Glomerular visceral epithelial cell (primary cell): Measurements from ENCODE around the gene PFKM.

Experiments used
- DNase-seq: peaks from one replicate; pipeline ENCODE4 v3.0.0-alpha.2; 2016; ENCODE audit errors: extremely low spot score

Gene PFKM

GRCh38 chr12:48119078-48119833 lies at the start of gene PFKM:
Gene PFKM (plus strand): TSS chr12:48119364. CDS start chr12:48122775, 3,411 bp downstream.
- peak; percentile 87 for DNase-seq

DNA sequence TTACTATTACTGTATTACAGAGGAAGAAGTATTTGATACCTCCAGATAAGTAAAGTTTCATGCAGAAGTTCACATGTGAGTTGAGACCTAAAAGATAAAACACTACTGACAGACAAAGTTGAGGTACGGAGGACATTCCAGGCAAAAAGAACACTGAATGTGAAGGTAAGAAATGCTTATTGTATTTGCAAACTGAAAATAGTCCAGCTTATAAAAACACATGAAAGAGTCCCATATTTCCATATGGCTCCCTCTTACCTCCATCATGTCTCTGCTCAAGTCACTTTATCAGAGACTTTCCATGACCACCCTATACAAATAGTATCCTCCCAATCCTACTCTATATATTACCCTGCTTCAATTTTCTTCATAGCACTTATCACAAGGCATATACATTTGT lies 49.1 kb upstream of the PFKM start:
- no peak for DNase-seq

DNA sequence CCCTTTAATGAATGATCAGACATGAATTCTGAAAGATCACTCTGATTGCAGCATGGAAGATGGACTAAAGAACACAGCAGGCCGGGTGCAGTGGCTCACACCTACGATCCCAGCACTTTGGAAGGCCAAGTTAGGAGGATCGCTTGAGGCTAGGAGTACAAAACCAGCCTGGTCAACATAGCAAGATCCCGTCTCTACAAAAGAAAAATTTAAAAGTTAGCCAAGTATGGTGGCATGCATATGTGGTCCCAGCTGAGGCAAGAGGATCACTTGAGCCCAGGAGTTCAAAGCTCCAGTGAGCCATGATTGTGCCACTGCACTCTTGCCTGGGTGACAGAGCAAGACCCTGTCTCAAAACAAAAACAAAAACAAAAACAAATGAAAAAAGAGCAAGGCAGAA lies 48.4 kb upstream of the PFKM start:
- no peak for DNase-seq

DNA sequence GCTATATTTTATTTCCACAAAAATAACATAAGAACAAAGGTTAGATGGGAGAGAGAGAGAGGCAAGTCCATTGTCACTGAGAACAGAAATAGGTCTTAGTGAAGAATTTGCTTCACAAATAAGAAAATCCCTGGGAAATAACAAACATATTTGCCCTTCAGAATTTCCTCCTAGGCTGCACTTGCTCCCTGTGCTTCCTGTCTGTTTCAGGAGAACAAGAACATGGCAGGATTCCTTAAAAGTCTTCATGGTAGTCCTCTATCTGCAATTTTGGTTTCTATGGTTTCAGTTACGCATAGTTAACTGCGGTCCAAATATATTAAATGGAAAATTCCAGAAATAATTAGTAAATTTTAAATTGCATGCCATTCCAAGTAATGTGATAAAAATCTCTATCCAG lies 47.4 kb upstream of the PFKM start:
- no peak for DNase-seq

GRCh38 chr12:48072266-48072665 lies 46.9 kb upstream of the PFKM start:
- DNase-seq = no peak

GRCh38 chr12:48074266-48074665 lies 44.9 kb upstream of the PFKM start:
- no peak for DNase-seq

GRCh38 chr12:48075832-48076231 lies 43.3 kb upstream of the PFKM start:
- no peak for DNase-seq

DNA sequence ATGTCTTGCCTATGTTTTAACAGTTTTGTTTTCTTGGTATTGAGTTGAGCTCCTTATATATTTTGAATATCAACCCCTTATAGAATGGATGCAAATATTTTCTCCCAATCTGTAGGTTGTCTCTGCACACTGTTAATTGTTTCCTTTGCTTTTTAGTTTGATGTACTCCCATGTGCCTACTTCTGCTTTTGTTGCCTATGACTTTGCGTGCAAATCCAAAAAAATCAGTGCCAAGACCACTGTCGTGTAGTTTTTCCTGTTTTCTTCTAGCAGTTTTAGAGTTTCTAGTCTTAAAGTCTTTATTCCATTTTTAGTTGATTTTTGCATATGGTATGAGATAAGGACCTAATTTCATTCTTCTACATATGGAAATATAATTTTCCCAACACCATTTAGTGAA lies 42.1 kb upstream of the PFKM start:
- DNase-seq = no peak

- DNase-seq = no peak
Measured at GRCh38 chr12:48078901-48079300, 40.3 kb upstream of the PFKM start.

GRCh38 chr12:48080285-48080684 lies 38.9 kb upstream of the PFKM start:
- DNase-seq = no peak

DNA sequence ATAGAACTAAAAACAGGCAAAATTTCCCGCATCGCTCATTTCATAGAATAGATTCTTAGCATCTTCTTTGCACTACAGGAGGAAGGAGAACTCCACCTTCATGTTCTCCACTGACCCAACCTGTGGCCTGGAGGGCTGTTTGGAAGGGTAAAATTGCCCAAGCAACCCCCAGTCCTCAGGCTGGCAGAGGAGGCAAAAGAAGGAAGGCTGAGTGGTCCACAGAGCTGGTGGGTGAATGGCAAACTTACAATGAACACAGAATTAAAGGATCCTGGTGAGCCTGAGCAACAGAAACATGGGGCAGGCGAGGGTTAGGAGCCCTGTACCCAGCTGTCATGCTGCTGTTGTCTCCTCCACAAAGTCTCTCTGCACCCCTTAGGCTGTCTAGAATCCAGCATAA lies 38.3 kb upstream of the PFKM start:
- DNase-seq = no peak

GRCh38 chr12:48084066-48084465 lies 35.1 kb upstream of the PFKM start:
- DNase-seq = no peak

DNA sequence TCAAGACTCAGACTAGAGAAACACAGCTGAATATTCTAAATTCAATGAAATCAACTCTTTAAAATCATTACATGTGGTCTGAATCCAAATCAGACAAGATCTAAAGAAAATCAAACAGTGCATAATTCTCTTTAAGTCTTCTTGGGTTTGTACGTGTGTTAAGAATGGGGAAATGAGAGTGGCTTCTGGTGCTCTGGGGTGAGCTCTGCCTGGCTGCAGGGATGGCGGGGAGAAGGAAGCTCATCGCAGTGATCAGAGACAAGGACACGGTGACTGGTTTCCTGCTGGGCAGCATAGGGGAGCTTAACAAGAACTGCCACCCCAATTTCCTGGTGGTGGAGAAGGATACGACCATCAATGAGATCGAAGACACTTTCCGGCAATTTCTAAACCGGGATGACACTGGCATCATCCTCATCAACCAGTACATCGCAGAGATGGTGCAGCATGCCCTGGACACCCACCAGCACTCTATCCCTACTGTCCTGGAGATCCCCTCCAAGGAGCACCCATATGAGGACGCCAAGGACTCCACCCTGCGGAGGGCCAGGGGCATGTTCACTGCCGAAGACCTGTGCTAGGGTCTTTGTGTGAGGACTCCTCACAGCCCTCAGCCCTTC lies 34.2 kb upstream of the PFKM start:
- DNase-seq = no peak

GRCh38 chr12:48086327-48086726 lies 32.8 kb upstream of the PFKM start:
- no peak for DNase-seq

DNA sequence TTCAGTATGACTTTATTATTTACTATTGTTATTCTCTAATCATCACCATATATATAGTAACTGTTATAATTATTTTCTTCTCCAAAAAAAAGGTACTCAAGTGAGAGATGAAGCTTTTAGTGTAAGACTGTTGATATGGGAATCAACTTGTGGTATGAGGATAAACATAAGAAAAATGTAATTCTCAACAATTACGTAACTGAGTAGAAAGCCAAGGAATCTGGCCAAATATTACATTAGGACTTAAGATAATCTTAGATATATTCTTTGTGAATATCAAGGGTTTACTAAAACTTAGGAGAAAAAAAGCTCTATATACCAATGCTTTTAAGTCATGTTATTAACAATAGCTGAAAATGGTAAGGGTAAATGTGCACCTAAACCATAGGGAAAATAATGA lies 26.6 kb upstream of the PFKM start:
- no peak for DNase-seq

- DNase-seq = no peak
Measured at GRCh38 chr12:48104531-48104930, 14.6 kb upstream of the PFKM start.

GRCh38 chr12:48105321-48105866 lies 13.8 kb upstream of the PFKM start:
- no peak for DNase-seq

DNA sequence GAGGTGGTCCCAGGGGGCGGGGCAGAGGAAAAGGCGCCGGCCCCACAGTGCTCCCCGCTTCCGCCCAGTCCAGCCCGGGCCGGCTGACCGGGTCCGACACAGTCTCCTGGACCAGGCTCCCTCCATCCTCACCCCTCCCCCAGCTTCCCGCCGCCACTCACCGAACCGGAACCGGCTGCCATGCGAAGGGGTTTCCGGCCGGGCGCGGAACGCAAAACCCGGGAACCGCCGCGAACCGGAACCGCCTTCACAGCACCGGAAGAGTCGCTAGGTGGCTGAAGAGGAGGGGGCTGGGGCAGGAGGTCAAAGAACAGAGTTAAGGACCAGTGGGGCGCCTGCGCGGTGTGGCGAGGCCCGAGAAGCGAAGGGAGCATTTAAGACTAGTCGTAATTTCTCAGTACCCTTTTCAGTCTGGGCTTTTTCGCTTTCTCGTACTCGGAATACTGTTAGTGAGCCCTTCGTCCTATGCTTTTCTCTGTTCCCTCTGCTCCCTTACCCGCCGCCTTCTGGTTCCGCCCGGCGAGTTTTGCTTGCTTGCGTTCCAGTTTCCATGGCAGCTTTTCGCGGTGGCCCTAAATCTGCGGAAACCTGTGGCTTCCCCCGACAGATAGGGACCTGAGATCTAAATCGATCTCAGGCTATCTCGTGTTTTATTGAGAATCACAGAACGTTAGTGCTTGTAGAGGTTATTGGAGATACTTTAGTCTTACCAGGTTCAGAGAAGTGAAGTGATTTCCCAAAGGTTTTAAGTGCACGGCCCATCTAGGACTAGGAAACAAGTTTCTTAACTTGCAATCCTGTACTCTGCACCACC lies 13.1 kb upstream of the PFKM start, which contains the start of gene SENP1:
Gene SENP1, minus strand, starts transcription at position 213 of the 814 bp plus-strand sequence. CDS start 4,607 bp downstream, outside the sequence.
- DNase-seq = peak; percentile 91

DNA sequence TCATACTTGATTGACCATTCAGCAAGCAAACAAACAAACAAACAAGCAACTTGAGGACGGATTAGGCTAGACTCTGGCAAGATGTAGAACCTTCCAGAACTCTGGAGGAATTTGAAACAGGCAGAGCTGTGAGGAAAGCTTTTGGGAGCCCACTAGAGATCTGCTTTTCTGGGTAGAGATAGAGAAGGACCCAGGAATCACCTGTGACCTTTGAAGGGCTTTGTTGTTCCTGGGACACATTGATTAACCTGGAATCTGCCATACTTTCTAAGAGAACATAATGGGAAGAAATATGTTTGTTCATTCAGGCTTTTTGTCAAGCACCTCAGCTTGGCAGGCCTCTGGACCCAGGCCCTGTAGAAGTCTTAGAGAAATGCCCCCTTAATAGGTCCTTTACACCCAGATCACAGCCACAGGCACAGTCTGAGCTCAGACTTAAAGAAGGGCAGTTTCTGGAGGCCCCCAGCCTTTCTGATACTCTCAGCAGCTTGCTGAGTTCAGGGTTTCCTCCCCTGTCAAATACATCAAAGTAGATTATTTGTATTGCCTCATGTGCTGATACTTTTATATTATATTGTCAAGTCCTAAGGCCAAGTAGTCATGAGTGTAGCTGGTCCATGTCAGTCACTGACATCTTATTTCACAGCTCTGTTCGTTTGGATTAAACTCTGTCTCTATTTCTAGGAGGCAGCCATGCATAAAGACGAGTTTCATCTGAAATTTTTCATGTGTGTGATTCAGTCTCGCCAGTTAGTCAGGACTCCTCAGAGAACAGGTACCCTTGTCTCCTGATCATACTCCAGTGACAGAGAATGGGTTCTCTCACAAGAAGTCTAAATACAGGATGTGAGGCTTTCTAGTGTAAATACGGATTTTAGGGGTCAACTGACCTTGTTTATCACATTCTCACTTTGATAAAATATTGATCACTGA lies 12.2 kb upstream of the PFKM start:
- DNase-seq = no peak

- no peak for DNase-seq
Measured at GRCh38 chr12:48109424-48109823, 9.7 kb upstream of the PFKM start.

DNA sequence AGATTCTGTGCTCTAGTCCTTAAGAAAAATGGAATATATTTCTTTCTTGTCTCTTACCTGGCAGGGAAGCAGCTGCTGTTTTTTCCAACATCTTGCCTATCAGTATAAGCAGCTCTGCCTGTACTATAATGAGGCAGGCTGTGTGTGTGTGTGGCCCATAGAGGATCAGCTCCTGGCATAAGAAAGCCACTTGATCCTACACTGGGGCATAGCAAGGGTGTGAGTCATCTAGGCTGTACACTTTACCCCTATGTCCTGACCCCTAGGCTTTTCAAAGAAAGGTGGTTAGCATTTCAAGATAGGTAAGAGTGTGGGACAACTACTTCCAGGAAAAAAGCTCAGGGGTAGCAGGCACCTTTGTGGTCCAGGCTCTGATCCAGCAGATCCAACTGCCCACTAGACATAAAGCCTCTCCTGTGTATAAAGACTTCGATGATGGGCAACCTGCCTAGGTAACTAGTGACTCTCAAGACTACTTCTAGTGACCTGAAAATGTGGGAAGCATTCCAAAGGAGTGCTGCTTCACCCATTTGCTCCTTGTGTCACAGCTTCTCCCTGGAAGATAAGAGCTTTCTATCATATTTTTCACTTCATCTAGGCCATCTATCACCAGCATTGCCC lies 8.4 kb upstream of the PFKM start:
- no peak for DNase-seq
